ENCODE results near the gene MISFA. TPM values are rescaled to one million over a fixed set of nuclear protein-coding genes. Genes with fewer than 3 reads are reported as not detected.
A peak's percentile ranks its signal among the peaks of the same experiment; 100 is the strongest.
"Not testable (repeated sequence)": the region's sequence is repeated elsewhere in the genome, so short reads cannot be mapped to it uniquely, and the experiment has no call there.

The MISFA gene
- total RNA-seq, 1 donor = under 0.01 TPM

DNA sequence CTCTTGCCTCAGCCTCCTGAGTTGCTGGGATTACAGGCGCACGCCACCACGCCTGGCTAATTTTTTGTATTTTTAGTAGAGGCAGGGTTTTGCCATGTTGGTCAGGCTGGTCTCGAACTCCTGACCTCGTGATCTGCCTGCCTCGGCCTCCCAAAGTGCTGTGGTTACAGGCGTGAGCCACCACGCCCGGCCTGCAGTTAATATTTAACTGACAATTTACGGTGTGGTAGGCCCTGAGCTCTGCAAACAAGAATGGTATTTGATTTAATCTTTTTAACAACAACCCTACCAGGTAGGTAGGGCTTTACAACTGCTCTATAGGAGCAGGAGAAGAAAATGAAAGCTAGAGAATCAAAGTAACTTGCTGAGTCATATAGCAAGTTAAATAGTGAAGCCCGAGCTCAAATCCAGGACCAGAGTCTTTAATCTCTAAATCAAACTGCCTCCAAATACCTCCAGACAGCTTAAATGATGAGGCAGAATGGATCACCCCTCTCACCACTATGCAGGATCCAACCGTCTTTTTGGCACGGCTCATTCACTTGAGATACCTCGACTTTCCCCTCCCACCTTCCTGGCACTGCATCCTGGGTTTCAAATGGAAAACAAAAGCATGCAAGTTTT is 20.5 kb upstream of the MISFA start:
- DNase-seq (ENCODE audit: low read depth) = no peak
- TF ChIP-seq, protein P1, sequence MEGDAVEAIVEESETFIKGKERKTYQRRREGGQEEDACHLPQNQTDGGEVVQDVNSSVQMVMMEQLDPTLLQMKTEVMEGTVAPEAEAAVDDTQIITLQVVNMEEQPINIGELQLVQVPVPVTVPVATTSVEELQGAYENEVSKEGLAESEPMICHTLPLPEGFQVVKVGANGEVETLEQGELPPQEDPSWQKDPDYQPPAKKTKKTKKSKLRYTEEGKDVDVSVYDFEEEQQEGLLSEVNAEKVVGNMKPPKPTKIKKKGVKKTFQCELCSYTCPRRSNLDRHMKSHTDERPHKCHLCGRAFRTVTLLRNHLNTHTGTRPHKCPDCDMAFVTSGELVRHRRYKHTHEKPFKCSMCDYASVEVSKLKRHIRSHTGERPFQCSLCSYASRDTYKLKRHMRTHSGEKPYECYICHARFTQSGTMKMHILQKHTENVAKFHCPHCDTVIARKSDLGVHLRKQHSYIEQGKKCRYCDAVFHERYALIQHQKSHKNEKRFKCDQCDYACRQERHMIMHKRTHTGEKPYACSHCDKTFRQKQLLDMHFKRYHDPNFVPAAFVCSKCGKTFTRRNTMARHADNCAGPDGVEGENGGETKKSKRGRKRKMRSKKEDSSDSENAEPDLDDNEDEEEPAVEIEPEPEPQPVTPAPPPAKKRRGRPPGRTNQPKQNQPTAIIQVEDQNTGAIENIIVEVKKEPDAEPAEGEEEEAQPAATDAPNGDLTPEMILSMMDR (IDR thresholded peaks at IDR 0.05; ENCODE audit: insufficient read depth, low read depth, low read length) = no peak
- H3K4me3 ChIP-seq (ENCODE audit: low read depth, low read length) = no peak overlapping the region

DNA sequence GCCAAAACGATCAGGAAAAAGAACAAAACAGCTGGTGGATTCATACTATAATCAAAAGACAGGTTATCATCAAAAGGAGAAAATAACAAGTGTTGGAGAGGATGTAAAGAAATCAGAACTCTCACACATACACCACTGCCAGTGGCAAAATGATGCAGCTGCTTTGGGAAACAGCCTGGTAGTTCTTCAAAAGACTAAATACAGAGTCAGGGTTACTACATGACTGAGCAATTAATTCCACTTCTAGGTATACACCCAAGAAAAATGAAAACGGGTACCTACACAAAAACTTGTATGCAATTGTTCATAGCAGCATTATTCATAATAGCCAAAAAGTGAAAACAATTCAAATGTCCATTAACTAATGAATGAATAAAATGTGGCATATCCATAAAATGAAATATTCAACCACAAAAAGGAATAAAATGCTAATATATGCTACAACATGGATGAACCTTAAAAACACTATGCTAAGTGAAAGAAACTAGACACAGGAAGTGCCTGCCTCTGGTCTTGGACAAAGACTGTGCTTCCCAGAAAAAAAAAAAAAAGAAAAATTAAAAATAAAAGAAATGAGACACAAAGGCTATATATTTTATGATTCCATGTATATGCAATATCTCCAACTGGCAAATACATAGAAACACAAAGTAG is 19.3 kb upstream of the MISFA start:
- H3K4me3 ChIP-seq (ENCODE audit: low read depth, low read length) = no peak overlapping the region
- DNase-seq (ENCODE audit: low read depth) = no peak
- TF ChIP-seq, protein P1 (IDR thresholded peaks at IDR 0.05; ENCODE audit: insufficient read depth, low read depth, low read length) = no peak

GRCh38 chr11:18581825-18582224 is 17.8 kb upstream of the MISFA start:
- no peak overlapping the region for H3K4me3 ChIP-seq (ENCODE audit: low read depth, low read length)
- no peak for DNase-seq (ENCODE audit: low read depth)
- TF ChIP-seq, protein P1 (IDR thresholded peaks at IDR 0.05; ENCODE audit: insufficient read depth, low read depth, low read length) = no peak

DNA sequence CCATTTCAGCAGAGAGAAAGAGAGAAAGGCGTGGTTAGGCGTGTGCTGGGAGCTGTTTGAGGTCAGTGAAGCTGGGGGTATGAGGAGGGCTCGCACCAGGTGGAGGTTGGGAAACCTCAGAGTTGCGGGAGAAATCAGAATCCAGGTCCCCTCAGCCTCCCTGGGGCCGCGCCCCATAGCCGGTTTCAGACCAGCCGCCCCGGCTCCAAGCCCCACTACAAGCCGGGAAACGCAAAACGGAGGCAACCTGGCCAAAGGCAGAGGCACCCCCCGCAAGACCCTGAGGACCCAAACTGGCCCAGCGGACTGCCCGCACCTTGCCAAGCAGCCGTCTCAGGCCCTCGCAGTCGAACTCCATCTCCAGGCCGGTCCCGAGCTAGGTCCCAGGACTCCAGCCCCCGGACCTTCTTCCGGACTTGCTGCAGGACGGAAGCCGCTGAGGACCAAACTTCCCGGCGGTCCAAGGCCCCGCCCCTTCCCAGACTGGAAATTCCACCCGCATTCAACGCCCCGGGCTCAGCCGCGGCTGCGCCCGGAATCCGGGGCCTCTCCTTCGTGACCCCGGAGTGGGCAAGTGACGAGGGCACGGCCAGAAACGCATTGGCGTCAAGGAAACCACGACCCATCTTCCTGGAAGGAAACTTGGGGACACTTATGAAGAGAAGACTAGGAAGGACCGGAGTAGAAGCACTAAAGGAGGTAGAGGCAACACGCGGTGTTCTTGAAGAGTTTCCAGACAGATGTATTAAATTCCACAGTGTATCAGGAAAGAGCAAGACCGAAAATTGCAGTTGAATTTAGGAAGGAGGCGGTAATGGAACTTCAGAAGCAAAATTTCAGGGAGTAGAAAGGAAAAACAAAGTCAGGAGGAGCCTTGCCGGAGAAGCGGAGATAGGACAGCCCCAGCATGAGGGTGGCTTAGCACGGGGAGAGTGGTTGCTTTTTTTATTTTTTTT is 11.0 kb upstream of the MISFA start, which contains the start of gene UEVLD:
Gene UEVLD (minus strand): TSS at position 438 of the 956 bp plus-strand sequence. CDS start 80 bp downstream, at position 358.
- peak; percentile 93 for DNase-seq (ENCODE audit: low read depth)
- TF ChIP-seq, protein P1 (IDR thresholded peaks at IDR 0.05; ENCODE audit: insufficient read depth, low read depth, low read length) = no peak
- peak within 1 kb of the TSS; percentile 86 for H3K4me3 ChIP-seq (ENCODE audit: low read depth, low read length)

DNA sequence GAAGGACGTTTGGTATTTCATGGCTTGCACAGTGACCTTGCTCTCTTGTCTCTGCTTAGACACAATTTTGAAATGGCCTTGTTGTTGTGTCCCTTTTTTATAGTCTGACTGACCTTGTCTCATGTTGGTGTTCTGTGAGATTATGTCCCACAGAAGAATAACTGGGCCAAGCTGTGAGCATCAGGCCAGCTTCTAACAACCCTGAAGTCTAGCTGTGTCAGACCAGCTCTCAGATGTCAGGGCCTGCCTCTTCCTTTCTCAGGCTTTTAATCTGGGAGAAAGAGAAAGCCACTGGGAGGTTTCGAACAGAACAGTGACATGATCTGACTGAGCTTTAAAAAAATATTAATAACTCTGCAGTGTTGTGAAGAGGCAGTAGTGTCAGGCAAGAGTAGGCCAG is 9.0 kb upstream of the MISFA start:
- DNase-seq (ENCODE audit: low read depth) = peak; percentile 17
- TF ChIP-seq, protein P1 (IDR thresholded peaks at IDR 0.05; ENCODE audit: insufficient read depth, low read depth, low read length) = no peak
- no peak overlapping the region for H3K4me3 ChIP-seq (ENCODE audit: low read depth, low read length)

DNA sequence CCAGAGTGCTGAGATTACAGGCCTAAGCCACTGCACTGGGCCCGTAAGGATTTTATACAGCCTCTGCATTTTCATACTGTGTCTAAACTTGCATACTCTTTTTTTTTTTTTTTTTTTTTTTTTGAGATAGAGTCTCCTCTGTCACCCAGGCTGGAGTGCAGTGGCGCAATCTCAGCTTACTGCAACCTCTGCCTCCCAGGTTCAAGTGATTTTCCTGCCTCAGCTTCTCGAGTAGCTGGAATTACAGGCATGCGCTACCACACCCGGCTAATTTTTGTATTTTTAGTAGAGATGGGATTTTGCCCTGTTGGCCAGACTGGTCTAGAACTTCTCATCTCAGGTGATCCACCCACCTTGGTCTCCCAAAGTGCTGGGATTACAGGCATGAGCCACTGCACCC is 5.5 kb upstream of the MISFA start:
- H3K4me3 ChIP-seq (ENCODE audit: low read depth, low read length); DNase-seq (ENCODE audit: low read depth): not testable (repeated sequence)

Measured in fibroblast of villous mesenchyme (primary cell).